ENCODE results near the gene PDE4B. TPM values are rescaled to one million over a fixed set of nuclear protein-coding genes. Genes with fewer than 3 reads are reported as not detected.

PDE4B gene
- total RNA-seq, 1 donor from 2014 or later, result 7.6 TPM

DNA sequence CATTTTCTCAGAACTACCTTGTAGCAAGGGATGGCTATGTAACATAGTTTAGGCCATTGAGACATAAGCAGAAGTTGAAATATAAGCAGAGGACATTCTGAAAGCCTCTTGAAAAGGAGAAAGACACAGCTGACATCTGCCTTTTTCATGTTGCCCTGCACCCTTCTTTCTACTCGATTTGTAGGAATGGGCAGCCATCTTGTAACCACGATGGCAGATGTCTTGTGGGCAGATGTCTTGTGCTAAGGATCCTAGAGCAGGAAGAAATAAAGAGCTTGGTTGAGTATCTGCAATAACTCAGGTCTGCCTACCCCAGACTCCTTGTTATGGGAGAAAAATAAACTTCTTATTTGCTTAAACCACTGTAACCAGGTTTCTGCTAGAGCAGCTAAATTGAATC is 351.0 kb downstream of the PDE4B start:
- H3K4me3 Mint-ChIP-seq (ENCODE audit: unreplicated experiment), result no peak overlapping the region
- H3K36me3 Mint-ChIP-seq (ENCODE audit: low read depth, unreplicated experiment), result no peaks in the 10 kb centered on the region
- no peak overlapping the region for H3K4me3 ChIP-seq (ENCODE audit: insufficient read depth, low read depth, low read length)
- H3K27me3 Mint-ChIP-seq (ENCODE audit: low read depth, unreplicated experiment), result no peaks in the 10 kb centered on the region
- H3K9ac ChIP-seq (ENCODE audit: low read length), result no peak overlapping the region
- no peak overlapping the region for H2AFZ ChIP-seq (ENCODE audit: low read depth, low read length)
- no peak overlapping the region for H3K4me2 ChIP-seq (ENCODE audit: low read length)
- no peaks in the 10 kb centered on the region for H3K4me1 Mint-ChIP-seq (ENCODE audit: low read depth, unreplicated experiment)
- TF ChIP-seq EZH2 (IDR thresholded peaks at IDR 0.05; ENCODE audit: insufficient read depth, low read length), result no peak
- no peaks in the 10 kb centered on the region for H3K9me3 Mint-ChIP-seq (ENCODE audit: unreplicated experiment)
- DNase-seq (ENCODE audit: low read depth) (no peak), FAIRE-seq (no peak)
- no peaks in the 10 kb centered on the region for H3K27me3 ChIP-seq (ENCODE audit: insufficient read depth, low read length)
- H4K20me1 ChIP-seq (ENCODE audit: insufficient read depth, low read length), result no peaks in the 10 kb centered on the region
- no peaks in the 10 kb centered on the region for H3K9me3 ChIP-seq (ENCODE audit: insufficient read depth, low read depth, low read length)
- no peaks in the 10 kb centered on the region for H3K36me3 ChIP-seq (ENCODE audit: insufficient read depth, low read length)
- H3K27ac Mint-ChIP-seq (ENCODE audit: unreplicated experiment), result no peak overlapping the region
- H3K79me2 ChIP-seq (ENCODE audit: insufficient read depth, low read length), result no peaks in the 10 kb centered on the region
- H3K4me1 ChIP-seq (ENCODE audit: insufficient read depth, low read length), result no peaks in the 10 kb centered on the region
- H3K27ac ChIP-seq (ENCODE audit: low read depth, low read length), result no peak overlapping the region

GRCh38 chr1:66147226-66147835 is 354.6 kb downstream of the PDE4B start:
- H3K27ac Mint-ChIP-seq (ENCODE audit: unreplicated experiment), result no peak overlapping the region
- Histone ChIP-seq H3K4me3 (ENCODE audit: insufficient read depth, low read depth, low read length) (no peak overlapping the region), H3K27ac (ENCODE audit: low read depth, low read length) (no peak overlapping the region), H3K4me1 (ENCODE audit: insufficient read depth, low read length) (no peaks in the 10 kb centered on the region), H3K9ac (ENCODE audit: low read length) (no peak overlapping the region), H4K20me1 (ENCODE audit: insufficient read depth, low read length) (no peaks in the 10 kb centered on the region), H3K36me3 (ENCODE audit: insufficient read depth, low read length) (no peaks in the 10 kb centered on the region), H3K4me2 (ENCODE audit: low read length) (no peak overlapping the region), H3K79me2 (ENCODE audit: insufficient read depth, low read length) (no peaks in the 10 kb centered on the region), H3K27me3 (ENCODE audit: insufficient read depth, low read length) (no peaks in the 10 kb centered on the region), H3K9me3 (ENCODE audit: insufficient read depth, low read depth, low read length) (no peaks in the 10 kb centered on the region), H2AFZ (ENCODE audit: low read depth, low read length) (no peak overlapping the region)
- no peaks in the 10 kb centered on the region for H3K4me1 Mint-ChIP-seq (ENCODE audit: low read depth, unreplicated experiment)
- H3K9me3 Mint-ChIP-seq (ENCODE audit: unreplicated experiment), result no peaks in the 10 kb centered on the region
- H3K27me3 Mint-ChIP-seq (ENCODE audit: low read depth, unreplicated experiment), result no peaks in the 10 kb centered on the region
- no peak for FAIRE-seq
- DNase-seq (ENCODE audit: low read depth), result no peak
- H3K36me3 Mint-ChIP-seq (ENCODE audit: low read depth, unreplicated experiment), result no peaks in the 10 kb centered on the region
- TF ChIP-seq, protein P1, sequence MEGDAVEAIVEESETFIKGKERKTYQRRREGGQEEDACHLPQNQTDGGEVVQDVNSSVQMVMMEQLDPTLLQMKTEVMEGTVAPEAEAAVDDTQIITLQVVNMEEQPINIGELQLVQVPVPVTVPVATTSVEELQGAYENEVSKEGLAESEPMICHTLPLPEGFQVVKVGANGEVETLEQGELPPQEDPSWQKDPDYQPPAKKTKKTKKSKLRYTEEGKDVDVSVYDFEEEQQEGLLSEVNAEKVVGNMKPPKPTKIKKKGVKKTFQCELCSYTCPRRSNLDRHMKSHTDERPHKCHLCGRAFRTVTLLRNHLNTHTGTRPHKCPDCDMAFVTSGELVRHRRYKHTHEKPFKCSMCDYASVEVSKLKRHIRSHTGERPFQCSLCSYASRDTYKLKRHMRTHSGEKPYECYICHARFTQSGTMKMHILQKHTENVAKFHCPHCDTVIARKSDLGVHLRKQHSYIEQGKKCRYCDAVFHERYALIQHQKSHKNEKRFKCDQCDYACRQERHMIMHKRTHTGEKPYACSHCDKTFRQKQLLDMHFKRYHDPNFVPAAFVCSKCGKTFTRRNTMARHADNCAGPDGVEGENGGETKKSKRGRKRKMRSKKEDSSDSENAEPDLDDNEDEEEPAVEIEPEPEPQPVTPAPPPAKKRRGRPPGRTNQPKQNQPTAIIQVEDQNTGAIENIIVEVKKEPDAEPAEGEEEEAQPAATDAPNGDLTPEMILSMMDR (IDR thresholded peaks at IDR 0.05; ENCODE audit: insufficient read depth, low read depth, low read length), result no peak
- no peak for TF ChIP-seq EZH2 (IDR thresholded peaks at IDR 0.05; ENCODE audit: insufficient read depth, low read length)
- H3K4me3 Mint-ChIP-seq (ENCODE audit: unreplicated experiment), result no peak overlapping the region

DNA sequence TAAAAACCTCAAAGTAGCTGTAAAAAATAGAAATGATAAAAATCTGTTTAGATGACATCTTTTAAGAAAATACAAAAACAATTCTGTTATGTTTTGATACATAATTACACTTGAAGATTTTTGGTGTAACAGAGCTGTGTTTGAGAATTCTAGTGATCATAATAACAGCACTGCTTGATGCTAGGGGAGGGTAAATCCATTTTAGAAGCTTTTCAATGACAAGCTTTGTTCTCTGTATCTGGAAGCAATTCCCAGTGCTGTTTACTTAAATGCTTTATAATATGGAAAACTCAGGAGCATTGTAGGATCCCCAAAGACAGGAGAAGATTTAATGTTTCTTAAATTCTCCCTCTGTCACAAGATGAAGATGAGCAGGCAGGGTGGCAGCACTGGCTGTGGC is 359.3 kb downstream of the PDE4B start:
- Histone ChIP-seq H3K79me2 (ENCODE audit: insufficient read depth, low read length) (no peaks in the 10 kb centered on the region), H3K9me3 (ENCODE audit: insufficient read depth, low read depth, low read length) (no peaks in the 10 kb centered on the region), H2AFZ (ENCODE audit: low read depth, low read length) (no peak overlapping the region), H3K27me3 (ENCODE audit: insufficient read depth, low read length) (no peaks in the 10 kb centered on the region), H4K20me1 (ENCODE audit: insufficient read depth, low read length) (no peaks in the 10 kb centered on the region), H3K9ac (ENCODE audit: low read length) (no peak overlapping the region), H3K4me2 (ENCODE audit: low read length) (no peak overlapping the region), H3K36me3 (ENCODE audit: insufficient read depth, low read length) (no peaks in the 10 kb centered on the region), H3K4me3 (ENCODE audit: insufficient read depth, low read depth, low read length) (no peak overlapping the region), H3K4me1 (ENCODE audit: insufficient read depth, low read length) (no peaks in the 10 kb centered on the region), H3K27ac (ENCODE audit: low read depth, low read length) (no peak overlapping the region)
- H3K9me3 Mint-ChIP-seq (ENCODE audit: unreplicated experiment), result no peaks in the 10 kb centered on the region
- FAIRE-seq (no peak), DNase-seq (ENCODE audit: low read depth) (no peak)
- no peaks in the 10 kb centered on the region for H3K4me1 Mint-ChIP-seq (ENCODE audit: low read depth, unreplicated experiment)
- H3K27ac Mint-ChIP-seq (ENCODE audit: unreplicated experiment), result no peak overlapping the region
- no peaks in the 10 kb centered on the region for H3K36me3 Mint-ChIP-seq (ENCODE audit: low read depth, unreplicated experiment)
- no peak overlapping the region for H3K4me3 Mint-ChIP-seq (ENCODE audit: unreplicated experiment)
- no peak for TF ChIP-seq EZH2 (IDR thresholded peaks at IDR 0.05; ENCODE audit: insufficient read depth, low read length)
- TF ChIP-seq, protein P1 (IDR thresholded peaks at IDR 0.05; ENCODE audit: insufficient read depth, low read depth, low read length), result no peak
- H3K27me3 Mint-ChIP-seq (ENCODE audit: low read depth, unreplicated experiment), result peaks cover 6% of the 10 kb centered on the region
